GM12873 (cell line): ENCODE results near the gene BPIFB4.

Experiments used
- TF ChIP-seq, protein P1 (sequence below): IDR thresholded peaks from 2 replicates; pipeline ENCODE4 v1.5.1; 2012; ENCODE audit warnings: low read depth, mild to moderate bottlenecking, moderate library complexity, low read length, control low read depth; ENCODE audit not compliant: insufficient read depth; ENCODE audit errors: missing control alignments

Gene BPIFB4

DNA sequence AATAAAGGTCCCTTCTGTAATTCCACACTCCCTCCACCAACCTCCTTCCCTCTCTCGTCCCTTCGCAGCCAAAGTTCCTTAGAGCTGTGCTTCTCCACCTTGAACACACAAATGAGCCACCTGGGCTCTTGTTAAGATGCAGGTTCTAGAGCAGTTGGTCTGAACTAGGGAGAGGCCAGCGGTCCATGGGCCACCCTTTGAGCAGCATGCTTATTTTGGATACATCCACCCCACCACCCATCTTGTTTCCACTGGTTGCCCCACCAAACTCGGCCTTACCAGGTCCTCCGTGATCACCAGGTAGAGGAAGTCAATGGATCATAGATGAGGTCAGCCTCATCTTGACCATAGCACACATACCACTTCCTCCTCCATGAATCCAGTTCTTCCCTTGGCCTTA lies 81.2 kb downstream of the BPIFB4 start:
- TF ChIP-seq, protein P1, sequence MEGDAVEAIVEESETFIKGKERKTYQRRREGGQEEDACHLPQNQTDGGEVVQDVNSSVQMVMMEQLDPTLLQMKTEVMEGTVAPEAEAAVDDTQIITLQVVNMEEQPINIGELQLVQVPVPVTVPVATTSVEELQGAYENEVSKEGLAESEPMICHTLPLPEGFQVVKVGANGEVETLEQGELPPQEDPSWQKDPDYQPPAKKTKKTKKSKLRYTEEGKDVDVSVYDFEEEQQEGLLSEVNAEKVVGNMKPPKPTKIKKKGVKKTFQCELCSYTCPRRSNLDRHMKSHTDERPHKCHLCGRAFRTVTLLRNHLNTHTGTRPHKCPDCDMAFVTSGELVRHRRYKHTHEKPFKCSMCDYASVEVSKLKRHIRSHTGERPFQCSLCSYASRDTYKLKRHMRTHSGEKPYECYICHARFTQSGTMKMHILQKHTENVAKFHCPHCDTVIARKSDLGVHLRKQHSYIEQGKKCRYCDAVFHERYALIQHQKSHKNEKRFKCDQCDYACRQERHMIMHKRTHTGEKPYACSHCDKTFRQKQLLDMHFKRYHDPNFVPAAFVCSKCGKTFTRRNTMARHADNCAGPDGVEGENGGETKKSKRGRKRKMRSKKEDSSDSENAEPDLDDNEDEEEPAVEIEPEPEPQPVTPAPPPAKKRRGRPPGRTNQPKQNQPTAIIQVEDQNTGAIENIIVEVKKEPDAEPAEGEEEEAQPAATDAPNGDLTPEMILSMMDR = no peak
